ENCODE results near the gene ANO7.

The ANO7 gene

DNA sequence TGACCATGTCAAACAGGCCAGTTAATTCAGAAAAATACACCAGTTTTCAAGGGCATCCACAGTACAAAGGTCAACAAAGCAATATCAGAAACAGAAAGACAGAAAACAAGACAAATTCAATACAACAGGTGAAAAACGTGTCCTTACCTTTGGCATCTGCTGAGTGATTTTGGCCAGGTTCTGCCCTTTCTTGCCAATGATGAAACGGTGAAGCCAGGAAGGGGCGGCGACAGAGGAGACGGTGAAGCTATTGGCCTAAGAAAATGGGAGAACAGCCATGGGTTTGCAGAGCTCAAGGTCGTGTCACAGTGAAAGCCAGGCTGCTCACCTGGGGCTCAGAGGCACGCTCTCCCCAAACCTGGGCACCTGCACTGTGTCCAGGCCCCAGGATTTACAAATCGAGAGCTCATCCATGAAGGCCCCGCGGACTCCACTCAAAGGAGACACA is 66.5 kb downstream of the ANO7 start:
- DNase-seq (ENCODE audit: low spot score): no peak

DNA sequence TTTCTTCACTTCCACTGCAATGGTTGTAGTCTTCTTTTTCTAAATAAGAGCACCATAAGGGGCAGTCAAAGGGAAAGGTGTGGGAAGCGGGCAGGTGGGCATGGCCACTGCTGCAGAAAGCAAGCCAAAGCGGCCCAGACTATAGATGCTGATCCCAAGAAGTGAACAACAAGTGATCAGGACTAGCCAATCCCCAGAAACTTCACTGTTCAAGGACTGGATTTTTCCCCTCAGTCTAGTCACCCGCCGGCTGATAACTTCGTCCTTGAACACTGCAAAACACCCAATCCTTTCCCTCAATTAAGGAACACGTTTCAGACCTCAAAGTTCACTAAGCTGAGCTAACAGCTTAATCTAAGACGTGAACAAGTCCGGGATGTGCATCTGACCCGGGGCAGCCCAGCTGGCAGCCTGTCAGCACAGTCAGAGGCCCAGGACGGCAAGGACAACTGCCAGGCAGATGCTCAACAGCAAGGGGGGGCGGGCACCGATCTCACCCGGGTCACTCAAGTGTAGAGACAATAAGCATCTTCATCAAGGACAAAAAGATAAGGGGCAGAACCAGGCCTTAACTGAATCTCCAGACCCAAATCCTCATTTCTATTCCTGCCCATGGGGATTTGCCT is 67.2 kb downstream of the ANO7 start:
- no peak for DNase-seq (ENCODE audit: low spot score)

DNA sequence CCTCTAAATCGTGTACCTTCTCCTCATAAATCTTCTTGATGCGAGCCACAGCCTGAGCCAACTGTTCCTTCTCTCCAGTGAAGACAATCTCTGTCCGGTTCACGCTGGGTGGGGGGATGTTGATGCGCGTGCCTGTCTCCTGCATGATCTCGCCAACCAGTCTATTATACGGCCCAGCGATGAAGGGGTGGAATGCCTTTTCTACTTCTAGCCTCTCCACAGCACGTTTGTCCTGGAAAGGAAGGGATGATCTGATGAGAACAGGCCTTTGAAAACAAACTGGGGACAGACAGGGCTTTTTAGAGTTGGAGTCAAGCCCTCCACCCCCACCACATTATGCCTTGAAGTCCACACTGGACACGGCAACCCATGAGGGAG is 67.7 kb downstream of the ANO7 start:
- DNase-seq (ENCODE audit: low spot score): no peak

DNA sequence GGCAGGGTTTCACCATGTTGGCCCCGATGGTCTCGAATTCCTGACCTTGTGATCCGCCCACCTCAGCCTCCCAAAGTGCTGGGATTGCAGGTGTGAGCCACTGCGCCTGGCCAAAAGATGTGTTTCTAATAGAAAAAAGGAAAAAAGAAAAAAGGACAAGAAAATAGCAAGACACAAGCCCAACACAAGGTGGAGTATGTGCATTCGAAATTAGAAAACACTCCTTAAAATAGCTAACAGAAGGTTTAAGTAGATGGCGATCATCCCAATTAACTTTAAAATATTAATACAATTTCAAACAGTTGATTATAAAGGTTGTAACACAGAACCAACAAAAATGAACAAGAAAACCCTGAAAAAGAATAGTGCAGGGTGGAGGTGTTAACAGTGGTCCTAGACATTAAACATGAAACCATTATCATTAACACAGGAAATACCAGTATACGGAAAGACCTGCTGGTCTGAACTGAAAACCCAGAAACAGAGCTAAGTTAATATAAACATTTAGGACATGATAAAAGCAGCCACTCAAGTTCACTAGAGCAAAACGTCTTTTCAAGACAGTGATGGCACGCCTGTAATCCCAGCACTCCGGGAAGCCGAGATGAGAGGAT is 69.0 kb downstream of the ANO7 start:
- DNase-seq (ENCODE audit: low spot score): no peak

DNA sequence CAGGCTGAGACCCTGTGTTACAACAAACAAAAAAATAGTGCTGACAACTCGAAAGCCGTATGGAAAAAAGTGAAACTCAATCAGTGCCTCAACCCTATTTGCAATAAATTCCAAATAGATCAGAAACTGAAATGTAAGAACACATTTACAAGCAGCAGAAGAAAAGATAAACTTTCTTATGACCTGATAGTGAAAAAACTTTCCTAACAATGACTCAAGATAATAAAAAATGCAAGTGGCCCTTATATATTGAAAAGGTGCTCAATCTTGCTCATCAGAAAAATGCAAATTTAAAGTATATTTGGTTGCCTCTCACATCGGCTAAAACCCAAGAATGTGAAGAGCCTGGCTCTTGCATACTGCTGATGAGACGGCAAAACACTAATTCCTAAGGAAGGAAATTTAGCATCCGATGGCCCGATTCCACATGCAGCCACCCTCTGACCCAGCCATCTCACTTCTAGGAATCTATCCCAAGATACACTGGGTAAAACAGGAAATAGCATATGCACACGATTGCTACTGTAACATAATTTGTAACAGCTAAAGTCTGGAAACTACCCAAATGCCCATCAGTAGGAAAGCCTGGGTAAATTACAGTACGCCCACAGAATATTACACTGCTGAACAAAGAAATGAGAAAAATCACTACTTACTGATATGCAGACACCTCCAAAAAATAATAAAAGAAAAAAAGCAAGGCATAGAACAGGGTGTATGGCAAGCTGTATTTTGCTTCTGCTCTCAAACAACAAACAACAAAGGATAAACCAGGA is 70.2 kb downstream of the ANO7 start:
- DNase-seq (ENCODE audit: low spot score): no peak

DNA sequence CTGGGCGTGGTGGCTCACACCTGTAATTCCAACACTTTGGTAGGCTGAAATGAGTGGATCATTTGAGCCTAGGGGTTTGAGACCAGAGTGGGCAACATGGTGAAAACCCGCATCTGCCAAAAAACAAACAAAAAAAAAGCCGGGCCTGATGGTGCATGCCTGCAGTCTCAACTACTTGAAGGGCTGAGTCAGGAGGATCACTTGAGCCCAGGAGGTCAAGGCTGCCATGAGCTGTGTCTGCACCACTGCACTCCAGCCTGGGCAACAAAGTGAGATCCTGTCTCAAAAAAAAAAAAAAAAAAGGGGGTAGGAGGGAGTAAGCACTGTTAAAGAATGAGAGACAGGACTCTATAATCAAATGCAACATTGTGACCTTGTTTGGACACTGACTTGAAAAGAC is 72.4 kb downstream of the ANO7 start:
- DNase-seq (ENCODE audit: low spot score): no peak

DNA sequence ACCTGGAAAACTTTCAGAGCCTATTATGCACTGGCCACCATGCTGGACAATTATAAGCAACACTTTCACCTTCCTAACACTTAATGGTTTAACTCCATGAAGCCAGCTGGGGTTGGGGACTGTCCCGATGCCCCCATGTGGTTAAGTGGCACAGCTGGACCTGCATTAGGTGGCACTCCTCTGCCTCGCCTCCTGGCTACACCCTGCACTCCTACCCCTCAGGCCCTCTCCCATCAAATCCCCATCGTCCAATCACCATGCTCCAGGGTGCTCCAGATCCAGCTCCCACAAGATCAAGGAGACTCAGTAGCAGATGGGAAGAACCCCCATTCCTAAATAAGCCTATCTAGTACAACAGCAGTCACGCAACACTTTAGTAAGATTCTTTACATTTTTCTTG is 73.2 kb downstream of the ANO7 start:
- no peak for DNase-seq (ENCODE audit: low spot score)

DNA sequence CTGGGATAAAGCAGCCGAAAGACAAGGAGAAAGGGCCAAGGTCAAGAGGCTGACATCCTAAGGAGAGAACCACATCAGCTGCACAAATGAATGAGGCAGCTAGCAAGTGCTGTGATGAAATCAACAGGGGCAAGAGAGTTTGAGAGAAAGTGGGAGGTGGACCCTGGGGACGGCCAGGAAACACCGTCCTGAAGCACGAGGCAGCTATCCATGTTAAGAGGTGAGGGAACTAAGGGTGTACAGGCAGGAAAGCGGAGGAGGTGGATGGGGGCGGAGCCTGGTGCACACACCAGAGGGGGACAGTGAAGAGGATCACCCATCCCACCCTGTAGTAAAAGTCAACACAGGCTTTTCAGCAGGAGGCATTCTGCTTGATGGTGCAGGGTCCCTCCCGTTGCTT is 74.6 kb downstream of the ANO7 start:
- DNase-seq (ENCODE audit: low spot score): no peak

DNA sequence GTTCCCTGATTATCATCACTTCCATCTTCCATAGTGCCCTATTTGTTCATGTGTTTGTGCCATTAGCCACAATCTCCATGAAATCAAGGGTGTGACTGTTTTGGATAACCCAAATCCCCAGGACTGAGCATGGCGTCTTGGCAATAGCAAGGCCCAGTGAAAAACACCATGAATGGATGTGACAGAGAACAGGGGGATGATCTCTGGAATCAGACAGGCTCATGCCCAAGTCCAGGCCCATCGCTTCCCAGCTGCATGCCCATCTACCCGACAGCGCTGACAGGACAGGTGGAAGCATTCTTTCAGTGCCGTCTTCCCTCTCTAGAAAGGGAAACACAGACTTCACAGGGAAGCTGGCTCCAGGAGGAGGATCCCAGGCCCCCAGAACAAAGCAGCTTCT is 77.0 kb downstream of the ANO7 start:
- no peak for DNase-seq (ENCODE audit: low spot score)

DNA sequence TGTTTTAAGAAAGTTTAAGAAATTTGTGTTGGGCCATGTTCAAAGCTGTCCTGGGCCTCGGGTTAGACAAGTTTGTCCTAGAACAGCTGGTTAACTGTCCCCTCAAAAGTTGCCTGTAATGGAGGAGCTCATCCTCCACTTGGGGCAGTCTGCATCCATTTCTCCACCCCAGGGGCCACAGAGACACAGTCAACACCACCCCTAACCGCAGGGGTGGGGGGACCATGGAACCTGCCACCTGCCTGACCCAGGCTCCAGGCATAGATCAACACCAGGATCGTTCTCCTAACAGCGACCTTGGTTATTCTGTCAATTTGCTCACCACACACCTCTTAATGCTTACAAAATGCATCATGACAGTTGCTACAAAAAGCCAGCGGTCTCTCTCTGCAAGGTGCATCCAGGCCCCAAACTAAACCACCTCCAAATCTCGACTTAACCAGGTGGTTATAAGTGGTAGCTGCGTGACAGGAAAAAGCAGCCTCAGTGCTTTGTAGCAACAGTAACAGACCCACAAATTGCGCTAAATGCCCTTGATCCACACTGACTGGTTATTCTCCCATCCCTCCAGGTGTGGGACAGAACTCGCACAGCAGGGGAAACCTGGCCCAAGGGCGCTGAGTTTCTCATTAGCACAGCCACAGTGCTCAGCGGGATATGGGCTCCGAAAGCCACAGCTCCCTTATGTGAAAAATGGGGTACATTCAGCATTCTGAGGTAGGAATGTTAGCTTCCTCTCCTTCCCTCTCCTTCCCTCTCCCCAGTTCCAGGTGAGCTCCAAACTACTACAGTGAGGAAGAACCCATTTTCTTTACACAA is 79.0 kb downstream of the ANO7 start:
- DNase-seq (ENCODE audit: low spot score): no peak

DNA sequence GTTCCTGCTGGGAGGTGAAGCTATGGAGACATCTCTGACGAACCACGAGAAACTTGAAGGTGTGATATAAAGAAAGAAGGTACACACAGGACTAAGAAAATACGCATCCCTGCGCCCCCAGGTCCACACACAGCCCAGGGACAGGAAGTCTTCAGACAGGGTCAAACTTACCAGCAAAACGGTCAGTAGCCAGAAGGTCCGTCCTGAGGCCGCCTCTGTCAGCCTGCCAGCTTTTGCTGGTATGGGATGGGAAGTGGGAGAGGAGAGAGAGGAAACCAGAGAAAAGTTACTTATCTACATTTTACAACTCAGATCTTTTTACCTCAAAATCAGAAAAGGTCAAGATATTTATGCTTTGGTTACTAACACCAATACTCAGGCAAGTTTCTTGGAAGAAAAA is 79.8 kb downstream of the ANO7 start:
- no peak for DNase-seq (ENCODE audit: low spot score)

DNA sequence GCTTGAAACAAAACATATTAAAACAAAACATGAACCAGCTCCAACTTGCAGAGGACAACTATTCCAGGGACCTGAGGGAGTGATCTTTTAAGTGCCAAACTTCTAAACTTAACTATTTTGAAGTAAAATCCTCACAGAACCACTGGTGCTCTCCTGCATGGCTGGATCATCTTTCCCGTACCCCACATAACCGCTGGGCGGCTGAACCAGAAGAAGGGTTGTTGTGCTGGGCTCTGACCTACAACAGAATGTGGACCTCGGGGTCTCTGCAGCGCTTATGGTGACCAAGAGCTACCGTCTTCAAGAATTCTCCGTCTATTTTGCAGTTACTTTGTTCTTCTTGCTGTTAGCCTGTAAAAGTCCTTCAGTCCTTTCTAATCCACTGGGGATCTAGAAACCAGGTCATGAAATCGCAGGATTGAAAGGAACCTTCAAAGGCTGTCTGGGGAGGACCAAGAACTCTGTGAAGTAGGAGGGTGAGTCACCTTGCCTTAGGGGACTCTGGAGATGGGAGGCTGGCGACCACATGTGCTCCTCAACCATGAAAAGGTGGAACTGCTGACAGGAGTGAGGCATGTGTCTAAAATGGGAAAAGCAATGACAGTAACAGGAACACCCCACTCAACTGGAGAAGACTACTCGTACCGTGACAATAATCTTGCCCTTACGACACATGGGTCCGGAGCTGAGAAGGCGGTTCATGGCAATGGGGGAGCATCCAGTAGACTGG is 80.4 kb downstream of the ANO7 start:
- no peak for DNase-seq (ENCODE audit: low spot score)

DNA sequence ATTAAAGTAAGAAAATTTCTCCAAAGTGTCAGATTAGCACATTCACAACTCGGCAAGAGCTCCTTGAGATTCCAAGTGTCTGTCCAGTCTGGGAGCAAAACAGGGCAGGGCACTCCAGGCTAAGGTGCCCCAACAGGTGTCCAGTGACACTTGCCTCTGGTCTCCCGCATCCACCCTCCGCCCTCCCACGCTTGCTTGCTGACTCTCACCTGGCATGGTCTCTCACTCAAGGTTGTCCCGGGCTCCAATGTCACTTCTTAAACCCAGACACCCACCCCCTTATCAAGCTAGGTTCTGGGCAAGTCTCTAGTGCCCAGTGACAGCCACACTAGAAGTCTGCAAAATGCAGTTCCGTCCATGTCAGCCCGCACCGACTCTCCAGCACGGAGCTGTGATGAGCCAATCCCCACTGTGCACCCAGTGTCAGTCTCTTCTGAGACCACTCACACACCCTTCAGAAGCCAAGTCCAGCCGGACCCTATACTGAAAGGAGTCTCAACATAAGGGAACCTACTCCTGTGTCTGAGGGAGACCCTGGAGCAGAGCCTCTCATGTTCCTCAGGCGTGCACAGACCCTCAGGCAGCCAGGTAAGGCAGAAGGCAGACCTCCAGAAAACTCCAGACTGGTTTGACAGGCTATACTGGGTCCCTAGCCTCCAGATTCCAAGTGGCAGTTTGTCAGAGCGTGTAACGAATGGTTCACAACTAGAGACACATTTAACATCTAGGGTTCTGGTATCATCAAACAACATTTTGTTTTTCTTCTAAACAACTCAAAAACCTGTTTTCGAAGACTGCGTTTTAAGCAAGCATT is 81.4 kb downstream of the ANO7 start:
- no peak for DNase-seq (ENCODE audit: low spot score)

DNA sequence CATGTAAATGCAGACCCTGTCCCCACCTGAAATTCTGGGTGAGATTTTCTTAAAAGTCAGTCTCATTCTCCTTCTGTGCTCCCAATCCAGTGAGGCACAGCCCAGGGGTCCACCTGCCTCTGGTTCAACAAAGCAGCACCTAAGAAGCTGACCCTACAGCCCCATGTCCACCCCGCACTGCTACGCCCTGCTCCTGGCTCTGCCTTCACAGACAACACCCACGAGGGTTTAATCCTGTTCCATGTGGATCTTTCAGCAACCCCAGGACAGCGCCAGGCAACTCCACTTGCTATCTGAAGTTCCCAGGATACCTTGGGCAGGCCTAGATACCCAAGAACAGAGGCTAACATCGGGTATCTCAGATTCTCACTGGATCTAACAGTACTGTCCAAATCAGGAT is 82.1 kb downstream of the ANO7 start:
- no peak for DNase-seq (ENCODE audit: low spot score)

DNA sequence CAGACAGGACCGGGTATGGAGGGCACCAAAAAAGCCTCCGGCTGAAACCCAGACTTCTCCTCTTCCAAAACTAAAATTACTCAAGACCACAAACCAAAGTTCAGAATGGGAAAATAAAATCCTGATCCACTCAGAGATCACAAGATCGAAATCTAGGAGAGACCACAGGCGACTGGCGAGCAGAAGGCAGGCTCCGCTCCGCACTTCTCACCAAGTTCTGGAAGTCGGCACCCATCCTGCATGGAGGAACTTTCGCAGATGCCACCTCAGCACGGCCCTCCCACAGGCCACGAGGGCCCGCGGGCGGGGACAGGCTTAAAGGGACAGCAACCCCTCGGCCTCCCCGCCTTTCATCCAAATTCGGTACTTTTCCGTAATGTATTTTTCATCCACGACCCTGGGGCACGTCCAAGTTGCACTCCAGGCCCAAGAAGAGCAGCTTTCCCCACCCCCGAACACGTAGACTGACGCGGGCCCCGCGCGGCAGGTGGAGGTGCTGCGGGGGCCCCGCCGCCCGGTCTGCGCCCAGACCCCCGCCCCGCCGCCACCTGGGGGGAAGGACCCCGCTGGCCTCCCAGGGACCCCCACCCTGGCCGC is 83.3 kb downstream of the ANO7 start:
- peak; percentile 51 for DNase-seq (ENCODE audit: low spot score)

DNA sequence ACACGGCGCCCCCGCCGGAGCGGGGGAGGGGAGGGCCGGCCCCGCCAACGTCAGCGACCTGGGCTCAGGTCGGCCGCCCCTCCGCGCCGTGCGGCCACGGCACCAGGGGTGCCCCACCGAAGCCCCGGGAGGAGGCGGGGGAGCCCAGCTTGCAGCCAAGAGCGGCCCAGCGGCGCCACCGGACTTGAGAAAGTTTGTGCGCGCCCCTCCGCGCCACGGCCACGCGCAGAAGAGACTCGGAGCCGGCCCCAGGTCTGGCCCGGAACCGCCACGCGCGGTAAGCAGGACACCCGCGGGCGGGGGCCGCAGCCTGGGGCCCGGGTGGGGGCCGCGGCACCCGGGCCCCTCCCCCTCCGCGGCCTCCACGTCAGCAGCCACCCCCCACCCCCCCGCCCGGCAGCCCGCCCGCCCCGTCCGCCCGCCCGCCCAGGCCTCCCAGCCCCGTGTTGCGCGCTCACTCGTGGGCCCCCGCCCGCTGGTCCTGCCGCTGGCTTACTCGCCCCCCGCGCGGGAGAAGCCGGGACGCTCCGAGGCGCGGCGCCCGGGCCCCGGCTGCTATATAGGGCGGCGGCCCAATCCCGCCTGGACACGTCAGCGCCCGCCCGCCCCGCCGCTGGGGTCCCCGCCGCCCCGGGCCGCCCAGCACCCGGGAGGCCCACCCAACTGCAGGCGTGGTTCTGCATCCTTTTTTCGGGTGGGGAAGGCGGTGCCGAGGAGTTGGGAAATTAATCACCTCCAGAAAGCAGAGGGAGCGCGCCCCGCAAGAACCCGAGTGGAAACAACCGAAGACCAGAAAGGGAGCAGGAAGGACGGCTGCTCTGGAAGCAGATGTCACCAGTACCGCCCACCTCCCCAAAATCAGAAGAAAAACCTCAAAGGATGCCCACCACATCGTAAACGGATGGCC is 84.1 kb downstream of the ANO7 start:
- peak; percentile 22 for DNase-seq (ENCODE audit: low spot score)

DNA sequence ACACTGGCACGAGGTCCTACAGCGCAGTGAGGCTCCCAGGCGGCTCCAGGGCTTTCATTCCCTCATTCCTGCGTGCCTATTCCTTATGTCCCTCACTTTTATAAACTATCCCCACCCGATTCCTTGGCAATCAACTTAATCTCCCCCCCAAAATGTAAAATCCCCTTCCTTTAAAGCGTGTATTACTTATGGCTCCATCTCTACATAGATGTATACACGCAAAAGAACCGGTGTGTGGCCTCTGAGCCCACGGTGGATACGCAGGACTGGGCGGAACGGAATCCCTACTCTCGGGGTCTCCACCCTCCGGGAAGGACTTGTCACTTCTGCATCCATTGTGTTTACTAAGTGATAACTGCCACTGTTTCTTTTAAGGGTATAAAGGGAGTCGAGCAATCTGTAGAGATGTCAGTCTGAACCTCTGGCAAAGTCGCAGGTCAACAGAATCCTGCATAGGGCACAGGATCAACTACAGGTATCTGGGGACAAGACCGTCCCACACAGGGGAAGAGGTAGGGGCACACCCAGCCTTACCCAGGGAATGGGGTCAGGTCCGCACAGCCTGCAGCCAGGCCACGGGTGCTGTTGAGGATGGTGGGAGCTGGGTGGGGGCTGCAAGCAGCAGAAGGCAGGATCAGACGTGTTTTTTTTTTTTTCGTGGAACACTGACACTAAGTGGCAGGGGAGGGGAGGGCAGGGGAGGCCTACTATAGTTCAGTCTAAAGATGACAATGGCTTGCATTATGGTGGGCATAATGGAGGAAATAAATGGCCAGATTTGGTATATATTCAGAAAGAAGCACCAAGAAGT is 84.9 kb downstream of the ANO7 start:
- DNase-seq (ENCODE audit: low spot score): no peak

DNA sequence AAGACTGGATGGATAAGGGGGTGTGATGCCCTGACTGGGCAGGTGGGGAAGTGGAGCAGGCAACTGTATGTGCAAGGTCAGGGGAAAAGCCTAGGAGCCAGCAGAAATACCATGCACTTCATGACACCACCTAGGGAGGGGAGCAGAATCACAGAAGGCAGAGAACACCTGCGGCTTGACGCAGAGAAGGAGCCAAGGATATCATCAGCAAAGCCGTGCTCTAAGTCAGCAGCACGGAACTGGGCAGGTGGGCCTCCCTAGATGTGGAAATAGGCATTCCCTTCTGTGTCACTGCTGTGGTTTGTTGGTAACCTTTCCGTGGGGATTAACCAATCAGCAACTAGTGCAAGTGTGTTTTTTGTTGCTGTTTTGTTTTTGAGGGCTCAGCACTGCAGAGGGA is 85.7 kb downstream of the ANO7 start:
- no peak for DNase-seq (ENCODE audit: low spot score)

Measured in CD4-positive, alpha-beta T cell treated with Interleukin-6 at 100 ng/mL for 8 hours (primary cell).